AG04450 (cell line): Measurements from ENCODE around the gene FMNL2. TPM values are rescaled to one million over a fixed set of nuclear protein-coding genes. Genes with fewer than 3 reads are reported as not detected.

Source experiments
- CTCF ChIA-PET: fragments of 300-600, 350-600 bp; formaldehyde crosslinking; extraction: SDS; loops from one replicate; lab custom pipeline; 2022; ENCODE audit warnings: antibody characterized with exemption, inconsistent platforms; lab: Charles Lee
- POLR2A ChIA-PET: fragments of 350-600 bp; formaldehyde crosslinking; extraction: SDS; loops from one replicate; lab custom pipeline; 2021; ENCODE audit warnings: antibody characterized with exemption, inconsistent platforms; lab: Yijun Ruan, JAX
- DNase-seq: peaks from one replicate; pipeline ENCODE4 v3.0.0-alpha.2; 2011; ENCODE audit warnings: low read depth, low spot score
- H3K27ac ChIP-seq: one replicate; pipeline ENCODE4 v1.5.1; 2012; ENCODE audit warnings: low read depth, low read length, control low read depth
- H3K27me3 ChIP-seq: one replicate; pipeline ENCODE4 v1.6.0; 2012; ENCODE audit warnings: low read length; ENCODE audit not compliant: control insufficient read depth, insufficient read depth
- H3K4me3 ChIP-seq: 2 replicates; pipeline ENCODE4 v1.5.1; 2011; ENCODE audit warnings: mild to moderate bottlenecking, low read depth, low read length, control low read depth
- H3K9me3 ChIP-seq: 2 replicates; pipeline ENCODE4 v1.5.1; 2012; ENCODE audit warnings: low read length; ENCODE audit not compliant: control insufficient read depth, insufficient read depth
- CTCF ChIP-seq: IDR thresholded peaks from 2 replicates; pipeline ENCODE4 v1.5.1; 2011; ENCODE audit warnings: low read depth, low read length, control low read depth, inconsistent platforms
- polyA minus RNA-seq: library from RNA; depleted of rRNA, polyadenylated mRNA; stranded (reverse); fragments of >200 nt; gene quantifications from 2 replicates; pipeline ENCODE4 v1.2.3, GENCODE V29; 2011; rRNA and poly(A)+ RNA removed
- polyA plus RNA-seq: library from polyadenylated mRNA; depleted of rRNA; stranded (reverse); fragments of >200 nt; gene quantifications from 2 replicates; pipeline ENCODE4 v1.2.3, GENCODE V29; 2011; rRNA removed

Gene FMNL2
- 16.2 and 22.0 TPM in 2 replicates for polyA plus RNA-seq
- polyA minus RNA-seq = 8.3 and 14.9 TPM in 2 replicates

DNA sequence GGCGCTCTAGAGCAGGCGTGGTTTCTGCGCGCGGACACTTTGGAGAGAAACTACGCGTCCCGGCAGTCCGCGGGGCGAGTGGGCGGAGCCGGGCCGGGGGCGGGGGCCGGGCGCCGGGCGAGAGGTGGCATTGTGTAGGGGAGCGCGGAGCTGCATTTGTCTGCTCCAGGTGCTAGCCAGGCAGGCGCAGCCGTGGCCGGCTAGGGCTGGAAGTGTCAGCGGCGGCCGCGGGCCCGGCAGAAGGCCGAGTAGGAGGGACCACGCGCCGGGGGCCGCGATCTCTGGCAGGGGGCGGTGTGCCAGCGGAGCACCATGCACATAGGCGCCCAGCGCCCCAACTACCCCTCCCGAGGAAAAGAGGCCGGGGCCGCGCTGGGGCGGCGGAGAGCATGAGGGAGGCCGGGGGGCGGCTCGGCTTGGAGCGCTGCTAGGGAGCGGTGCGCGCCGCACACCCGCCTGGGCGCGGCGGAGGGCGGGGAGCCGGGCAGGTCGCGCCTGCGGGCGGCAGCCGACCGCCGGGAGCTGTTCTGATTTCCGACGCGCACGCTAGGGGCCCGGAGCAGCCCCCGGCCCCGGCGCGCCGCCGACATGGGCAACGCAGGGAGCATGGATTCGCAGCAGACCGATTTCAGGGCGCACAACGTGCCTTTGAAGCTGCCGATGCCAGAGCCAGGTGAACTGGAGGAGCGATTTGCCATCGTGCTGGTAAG lies at the start of gene FMNL2:
FMNL2 (plus strand) TSS at position 159 of the 710 bp plus-strand sequence.
- H3K4me3 ChIP-seq = peak within 1 kb of the TSS; percentile 88
- ChIA-PET POLR2A (interaction anchor here (0.7 to 1.0 kb wide), 4 partner anchors 11 to 382 kb away, joined by 3 to 4 read pairs (median 4); partner anchors contain the start of gene PRPF40A), CTCF (interaction anchor here (1.2 to 3.4 kb wide), 2 partner anchors 278 to 301 kb away, joined by 3 to 19 read pairs; no protein-coding TSS in a partner anchor)
- no peaks in the 10 kb centered on the region for H3K27me3 ChIP-seq
- no peaks in the 10 kb centered on the region; the same call in 1 of the 2 replicates for H3K9me3 ChIP-seq
- 0 out of 2 replicates have a peak, but pooled peaks have one; percentile 2 for TF ChIP-seq CTCF
- peak; percentile 18 for DNase-seq
- H3K27ac ChIP-seq = no peak within 1 kb of the TSS

DNA sequence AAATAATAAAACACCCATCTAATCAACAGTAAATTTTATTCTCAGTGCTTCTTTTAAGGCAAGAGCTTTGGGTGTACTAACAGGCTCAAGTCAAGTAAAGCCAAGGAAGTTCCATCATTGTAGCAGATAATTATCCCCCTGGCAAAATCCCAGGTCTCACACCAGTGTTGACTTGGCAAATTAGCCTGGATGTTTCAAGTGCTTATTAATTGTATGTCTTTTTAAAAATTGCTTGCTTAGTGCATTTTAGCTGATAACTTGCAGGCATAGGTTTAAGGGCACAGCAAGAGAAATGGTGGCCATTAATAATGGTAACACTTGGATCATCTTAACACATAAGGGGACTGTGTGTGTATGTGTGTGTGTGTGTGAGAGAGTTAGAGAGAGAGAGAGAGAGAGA lies 42.0 kb upstream of the FMNL2 start:
- CTCF ChIA-PET = no interaction called here
- Histone ChIP-seq H3K4me3 (no peak overlapping the region), H3K9me3 (no peaks in the 10 kb centered on the region), H3K27ac (no peak overlapping the region), H3K27me3 (peaks cover 3% of the 10 kb centered on the region)
- POLR2A ChIA-PET = no interaction called here
- no peak for DNase-seq
- no peak for TF ChIP-seq CTCF

- no peak overlapping the region for H3K27ac ChIP-seq
- CTCF ChIA-PET = no interaction called here
- no peak for TF ChIP-seq CTCF
- no peak overlapping the region for H3K4me3 ChIP-seq
- H3K9me3 ChIP-seq = no peaks in the 10 kb centered on the region
- POLR2A ChIA-PET = no interaction called here
- peaks cover 4% of the 10 kb centered on the region for H3K27me3 ChIP-seq
- DNase-seq = no peak
Observed at GRCh38 chr2:152297715-152298114, 37.3 kb upstream of the FMNL2 start.

DNA sequence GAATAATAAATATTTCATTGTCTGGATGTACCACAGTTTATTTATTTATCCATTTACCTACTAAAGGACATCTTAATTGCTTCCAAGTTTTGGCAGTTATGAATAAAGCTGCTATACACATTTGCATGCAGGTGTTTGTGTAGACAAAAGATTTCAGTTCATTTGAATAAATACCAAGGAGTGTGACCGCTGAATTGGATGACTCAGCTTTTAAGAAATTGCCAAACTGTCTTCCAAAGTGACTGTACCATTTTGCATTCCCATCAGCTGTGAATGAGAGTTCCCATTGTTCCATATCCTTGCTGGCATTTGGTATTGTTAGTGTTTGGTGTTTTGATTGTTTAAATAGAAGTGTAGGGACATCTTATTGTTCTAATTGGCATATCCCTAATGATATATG lies 36.2 kb upstream of the FMNL2 start:
- Histone ChIP-seq H3K27me3 (peaks cover 4% of the 10 kb centered on the region), H3K9me3 (no peaks in the 10 kb centered on the region), H3K4me3 (no peak overlapping the region), H3K27ac (no peak overlapping the region)
- DNase-seq = no peak
- TF ChIP-seq CTCF = no peak
- ChIA-PET CTCF (no interaction called here), POLR2A (no interaction called here)

- Histone ChIP-seq H3K4me3 (no peak overlapping the region), H3K27me3 (peaks cover 4% of the 10 kb centered on the region), H3K9me3 (no peaks in the 10 kb centered on the region), H3K27ac (no peak overlapping the region)
- TF ChIP-seq CTCF = no peak
- ChIA-PET CTCF (no interaction called here), POLR2A (no interaction called here)
- DNase-seq = no peak
Observed at GRCh38 chr2:152301131-152301530, 33.8 kb upstream of the FMNL2 start.
